Fibroblast of mammary gland (primary cell): ENCODE results near the gene PCBP4.

Experiments used
- DNase-seq: peaks from one replicate; pipeline ENCODE4 v3.0.0-alpha.2; 2010; ENCODE audit warnings: low read depth
- H3K4me3 ChIP-seq: 2 replicates; pipeline ENCODE4 v1.5.1; 2011; ENCODE audit warnings: low read depth, mild to moderate bottlenecking, low read length, moderate library complexity; ENCODE audit not compliant: control insufficient read depth
- TF ChIP-seq, protein P1 (sequence below): conservative IDR thresholded peaks from 2 replicates; pipeline ENCODE4 v1.5.1; 2011; ENCODE audit warnings: low read depth, low read length, inconsistent platforms; ENCODE audit not compliant: control insufficient read depth, insufficient read depth

PCBP4 gene

DNA sequence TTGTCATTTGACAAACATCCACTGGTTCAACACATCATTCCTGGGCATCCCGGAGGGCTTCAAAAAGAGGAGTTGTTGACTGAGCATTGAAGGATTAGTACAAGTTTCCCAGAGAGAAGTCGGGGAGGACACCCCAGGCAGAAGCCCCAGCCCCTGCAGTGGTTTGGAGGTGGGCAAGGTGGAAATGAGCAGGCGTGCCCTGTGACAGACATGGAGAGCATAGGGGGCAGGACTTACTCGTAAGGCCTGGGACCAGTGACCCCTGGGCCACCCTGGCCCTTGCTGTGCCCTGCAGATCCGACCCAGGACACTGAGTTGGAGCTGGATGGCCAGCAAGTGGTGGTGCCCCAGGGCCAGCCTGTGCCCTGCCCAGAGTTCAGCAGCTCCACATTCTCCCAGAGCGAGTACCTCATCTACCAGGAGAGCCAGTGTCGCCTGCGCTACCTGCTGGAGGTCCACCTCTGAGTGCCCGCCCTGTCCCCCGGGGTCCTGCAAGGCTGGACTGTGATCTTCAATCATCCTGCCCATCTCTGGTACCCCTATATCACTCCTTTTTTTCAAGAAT, 19.2 kb downstream of the PCBP4 start:
- TF ChIP-seq, protein P1, sequence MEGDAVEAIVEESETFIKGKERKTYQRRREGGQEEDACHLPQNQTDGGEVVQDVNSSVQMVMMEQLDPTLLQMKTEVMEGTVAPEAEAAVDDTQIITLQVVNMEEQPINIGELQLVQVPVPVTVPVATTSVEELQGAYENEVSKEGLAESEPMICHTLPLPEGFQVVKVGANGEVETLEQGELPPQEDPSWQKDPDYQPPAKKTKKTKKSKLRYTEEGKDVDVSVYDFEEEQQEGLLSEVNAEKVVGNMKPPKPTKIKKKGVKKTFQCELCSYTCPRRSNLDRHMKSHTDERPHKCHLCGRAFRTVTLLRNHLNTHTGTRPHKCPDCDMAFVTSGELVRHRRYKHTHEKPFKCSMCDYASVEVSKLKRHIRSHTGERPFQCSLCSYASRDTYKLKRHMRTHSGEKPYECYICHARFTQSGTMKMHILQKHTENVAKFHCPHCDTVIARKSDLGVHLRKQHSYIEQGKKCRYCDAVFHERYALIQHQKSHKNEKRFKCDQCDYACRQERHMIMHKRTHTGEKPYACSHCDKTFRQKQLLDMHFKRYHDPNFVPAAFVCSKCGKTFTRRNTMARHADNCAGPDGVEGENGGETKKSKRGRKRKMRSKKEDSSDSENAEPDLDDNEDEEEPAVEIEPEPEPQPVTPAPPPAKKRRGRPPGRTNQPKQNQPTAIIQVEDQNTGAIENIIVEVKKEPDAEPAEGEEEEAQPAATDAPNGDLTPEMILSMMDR = no peak
- DNase-seq = no peak
- H3K4me3 ChIP-seq = no peak overlapping the region

DNA sequence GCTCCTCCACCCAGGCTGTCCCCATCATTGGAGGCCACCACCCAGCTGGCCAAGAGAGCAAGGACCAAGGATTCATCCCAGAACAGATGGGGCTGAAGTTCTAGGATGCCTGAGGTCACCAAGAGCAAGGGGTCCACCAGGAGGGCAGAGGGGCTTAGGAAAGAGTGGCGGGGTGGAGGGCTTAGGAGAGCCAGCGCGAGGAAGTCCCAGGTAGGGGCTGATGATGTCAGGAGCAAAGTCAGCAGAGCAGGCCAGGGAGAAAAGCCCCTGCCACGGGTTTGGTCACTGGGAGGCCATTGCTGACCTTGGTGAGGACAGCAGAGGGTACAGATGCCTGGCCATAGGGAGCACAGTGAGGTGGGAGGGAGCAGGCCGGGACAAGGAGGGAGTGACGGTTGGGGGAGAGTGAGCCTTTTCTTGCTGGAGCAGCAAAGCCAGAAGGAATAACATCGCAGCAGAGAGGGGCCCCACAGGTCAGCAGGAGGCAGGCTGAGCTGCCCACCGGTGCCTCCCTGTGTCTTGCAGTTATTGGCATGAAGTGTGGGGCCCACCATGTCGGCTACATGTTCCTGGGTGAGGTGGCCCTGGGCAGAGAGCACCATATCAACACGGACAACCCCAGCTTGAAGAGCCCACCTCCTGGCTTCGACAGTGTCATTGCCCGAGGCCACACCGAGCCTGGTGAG, 19.9 kb downstream of the PCBP4 start:
- TF ChIP-seq, protein P1 = no peak
- no peak for DNase-seq

DNA sequence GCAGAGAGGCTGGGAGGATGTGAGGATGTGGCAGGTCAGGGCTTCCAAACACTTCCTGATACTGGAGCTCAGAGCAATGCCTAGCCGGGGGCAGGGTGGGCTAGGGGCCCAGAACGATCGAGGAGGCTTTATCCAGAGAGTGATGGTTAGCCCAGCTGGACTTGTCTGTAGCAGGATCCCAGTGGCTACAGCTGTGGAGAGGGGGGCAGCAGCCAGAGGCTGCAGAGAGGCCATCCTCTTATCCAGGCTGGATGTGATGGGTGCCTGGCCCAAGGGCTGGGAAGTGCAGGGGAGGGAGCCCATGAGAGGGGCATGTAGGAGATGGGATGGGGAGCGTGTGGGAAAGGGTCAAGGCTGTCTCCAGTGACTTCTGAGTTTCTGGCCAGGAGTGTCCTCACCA, 20.5 kb downstream of the PCBP4 start:
- H3K4me3 ChIP-seq = no peak overlapping the region
- DNase-seq = no peak
- TF ChIP-seq, protein P1 = no peak

More for the DNA sequence above, 19.9 kb downstream of the PCBP4 start:
- no peak overlapping the region for H3K4me3 ChIP-seq

DNA sequence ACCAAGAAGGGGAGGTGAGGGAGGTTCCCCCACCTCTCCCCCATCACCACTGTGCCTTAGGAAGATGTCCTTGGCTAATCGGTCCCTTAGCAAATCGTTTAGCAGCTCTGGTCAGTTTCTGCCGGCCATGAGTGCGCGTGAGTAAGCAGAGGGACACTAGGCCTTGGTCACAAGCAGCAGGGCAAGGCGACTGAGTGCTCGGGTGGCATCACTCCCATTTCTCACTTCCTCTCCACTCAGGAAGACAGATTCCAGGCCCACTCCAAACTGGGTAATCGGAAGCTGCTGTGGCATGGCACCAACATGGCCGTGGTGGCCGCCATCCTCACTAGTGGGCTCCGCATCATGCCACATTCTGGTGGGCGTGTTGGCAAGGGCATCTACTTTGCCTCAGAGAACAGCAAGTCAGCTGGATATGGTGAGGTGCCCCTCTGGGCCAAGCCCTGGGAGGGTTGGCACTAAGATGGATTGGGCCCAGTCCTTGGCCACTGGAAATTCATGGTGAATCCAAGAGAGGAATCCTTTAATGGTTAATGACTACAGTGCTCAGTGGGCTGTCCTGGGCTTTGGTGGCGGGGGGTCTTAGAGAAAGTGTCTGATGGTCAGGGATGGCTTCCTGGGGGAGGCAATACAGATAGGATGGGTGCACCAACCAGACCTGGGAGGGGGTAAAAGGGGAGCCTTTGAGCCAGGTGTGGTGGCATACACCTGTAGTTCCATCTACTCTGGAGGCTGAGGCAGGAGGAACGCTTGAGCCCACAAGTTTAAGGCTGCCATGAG, 21.1 kb downstream of the PCBP4 start:
- no peak overlapping the region for H3K4me3 ChIP-seq
- TF ChIP-seq, protein P1 = no peak
- no peak for DNase-seq

DNA sequence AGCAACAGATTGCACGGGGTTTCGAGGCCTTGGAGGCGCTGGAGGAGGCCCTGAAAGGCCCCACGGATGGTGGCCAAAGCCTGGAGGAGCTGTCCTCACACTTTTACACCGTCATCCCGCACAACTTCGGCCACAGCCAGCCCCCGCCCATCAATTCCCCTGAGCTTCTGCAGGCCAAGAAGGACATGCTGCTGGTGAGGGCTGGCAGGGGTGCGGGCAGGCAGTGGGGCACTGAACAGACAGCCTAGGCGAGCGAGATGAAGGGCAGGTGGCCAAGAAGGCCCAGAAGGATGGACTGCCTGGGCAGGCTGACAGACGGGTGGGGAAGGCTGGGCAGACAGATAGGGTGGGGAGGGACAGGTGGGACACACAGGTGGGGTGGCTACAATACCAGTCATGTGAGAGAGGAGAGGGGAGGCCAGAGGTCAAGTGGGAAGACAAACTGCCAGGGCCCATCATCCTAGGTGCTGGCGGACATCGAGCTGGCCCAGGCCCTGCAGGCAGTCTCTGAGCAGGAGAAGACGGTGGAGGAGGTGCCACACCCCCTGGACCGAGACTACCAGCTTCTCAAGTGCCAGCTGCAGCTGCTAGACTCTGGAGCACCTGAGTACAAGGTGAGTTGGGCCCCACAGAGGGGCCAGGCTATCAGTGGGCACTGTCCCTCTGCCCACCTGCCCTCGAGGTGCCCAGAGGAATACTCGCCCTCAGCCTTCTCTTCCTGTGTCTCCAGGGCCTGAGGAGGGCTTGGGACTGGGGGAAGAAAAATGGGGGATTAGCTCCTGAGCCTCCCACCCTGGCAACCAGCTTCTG, 22.0 kb downstream of the PCBP4 start:
- TF ChIP-seq, protein P1 = no peak
- DNase-seq = no peak
- H3K4me3 ChIP-seq = no peak overlapping the region

DNA sequence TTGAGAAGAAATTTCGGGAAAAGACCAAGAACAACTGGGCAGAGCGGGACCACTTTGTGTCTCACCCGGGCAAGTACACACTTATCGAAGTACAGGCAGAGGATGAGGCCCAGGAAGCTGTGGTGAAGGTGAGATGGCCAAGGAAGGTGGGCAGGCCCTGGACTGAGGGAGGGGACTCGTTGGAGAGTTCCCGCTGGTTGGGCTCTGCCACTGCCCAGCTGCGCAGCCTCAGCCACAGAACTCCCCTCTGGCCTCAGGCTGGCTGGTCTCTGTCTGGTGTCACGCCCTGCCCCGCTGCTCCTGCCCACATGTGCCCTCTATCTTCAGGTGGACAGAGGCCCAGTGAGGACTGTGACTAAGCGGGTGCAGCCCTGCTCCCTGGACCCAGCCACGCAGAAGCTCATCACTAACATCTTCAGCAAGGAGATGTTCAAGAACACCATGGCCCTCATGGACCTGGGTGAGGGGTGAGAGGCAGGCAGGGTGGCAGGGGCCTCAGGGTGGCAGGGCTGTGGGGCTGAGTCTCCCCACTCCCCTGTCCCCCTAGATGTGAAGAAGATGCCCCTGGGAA, 22.7 kb downstream of the PCBP4 start:
- DNase-seq = no peak
- TF ChIP-seq, protein P1 = no peak
- H3K4me3 ChIP-seq = no peak overlapping the region
